WTC11 (cell line): ENCODE results near the gene OR6N1. TPM values are rescaled to one million over a fixed set of nuclear protein-coding genes. Genes with fewer than 3 reads are reported as not detected.

Experiments
- ATAC-seq: fragments of 200-7000 bp; cut with Tn5 transposase; 2 replicates; pipeline ENCODE4 v1.10.0; 2021; ENCODE audit warnings: mild to moderate bottlenecking, moderate library complexity
- CTCF ChIA-PET: fragments of 300-600 bp; sonication (Branson Sonifier 250); formaldehyde crosslinking; loops from one replicate; lab custom pipeline; 2021; ENCODE audit warnings: antibody characterized with exemption; lab: Charles Lee
- POLR2A ChIA-PET: fragments of 350-600 bp; sonication (Branson Sonifier 250); formaldehyde crosslinking; loops from one replicate; lab custom pipeline; 2021; ENCODE audit warnings: antibody characterized with exemption; lab: Charles Lee
- DNase-seq: peaks from one replicate; pipeline ENCODE4 v3.0.0; 2021; ENCODE audit warnings: low spot score
- H3K27ac Mint-ChIP-seq: 2 replicates; pipeline ENCODE4 v1.8.0; 2021; ENCODE audit warnings: mixed read lengths
- H3K27me3 Mint-ChIP-seq: 2 replicates; pipeline ENCODE4 v1.8.0; 2021; ENCODE audit warnings: low read depth, mild to moderate bottlenecking, moderate library complexity, mixed read lengths
- H3K36me3 Mint-ChIP-seq: 2 replicates; pipeline ENCODE4 v1.8.0; 2021; ENCODE audit warnings: mixed read lengths
- H3K4me1 Mint-ChIP-seq: 2 replicates; pipeline ENCODE4 v1.8.0; 2022; ENCODE audit warnings: mixed read lengths
- H3K4me3 Mint-ChIP-seq: 2 replicates; pipeline ENCODE4 v1.8.0; 2021; ENCODE audit warnings: mild to moderate bottlenecking, moderate library complexity, mixed read lengths
- H3K9me3 Mint-ChIP-seq: 2 replicates; pipeline ENCODE4 v1.8.0; 2021; ENCODE audit warnings: mixed read lengths
- ATF1 ChIP-seq: sonication (generic); formaldehyde crosslinking; IDR thresholded peaks from 2 replicates; pipeline ENCODE4 v1.8.1; 2023; ENCODE audit warnings: mild to moderate bottlenecking, moderate library complexity, missing genetic modification reagents
- ATF3 ChIP-seq: sonication (generic); formaldehyde crosslinking; conservative IDR thresholded peaks from 2 replicates; pipeline ENCODE4 v1.8.1; 2022; ENCODE audit warnings: mild to moderate bottlenecking, missing genetic modification reagents
- ATF6 ChIP-seq: sonication (generic); formaldehyde crosslinking; IDR thresholded peaks from 2 replicates; pipeline ENCODE4 v1.8.1; 2023; ENCODE audit warnings: mild to moderate bottlenecking, missing genetic modification reagents
- CTCF ChIP-seq: fragments of 200-600 bp; IDR thresholded peaks from 2 replicates; pipeline ENCODE4 v1.8.0; 2022; ENCODE audit warnings: antibody characterized with exemption
- E2F4 ChIP-seq: sonication (generic); formaldehyde crosslinking; IDR thresholded peaks from 2 replicates; pipeline ENCODE4 v1.8.1; 2022; ENCODE audit warnings: low read depth, mild to moderate bottlenecking, moderate library complexity, missing genetic modification reagents, borderline replicate concordance
- EMX1 ChIP-seq: fragments of 250-450 bp; sonication (Bioruptor Pico); IDR thresholded peaks from 2 replicates; pipeline ENCODE4 v1.8.0; 2021; ENCODE audit warnings: mild to moderate bottlenecking
- ESRRA ChIP-seq: sonication (generic); formaldehyde crosslinking; IDR thresholded peaks from 2 replicates; pipeline ENCODE4 v1.8.1; 2022; ENCODE audit warnings: mild to moderate bottlenecking, missing genetic modification reagents, borderline replicate concordance
- FOXP1 ChIP-seq: sonication (generic); formaldehyde crosslinking; IDR thresholded peaks from 2 replicates; pipeline ENCODE4 v1.8.0; 2022; ENCODE audit warnings: missing genetic modification reagents, mild to moderate bottlenecking, moderate library complexity, borderline replicate concordance
- IRF2 ChIP-seq: sonication (generic); formaldehyde crosslinking; IDR thresholded peaks from 2 replicates; pipeline ENCODE4 v1.8.0; 2022; ENCODE audit warnings: low read depth, missing genetic modification reagents, borderline replicate concordance
- JUN ChIP-seq: sonication (generic); formaldehyde crosslinking; IDR thresholded peaks from 2 replicates; pipeline ENCODE4 v1.8.0; 2023; ENCODE audit warnings: mild to moderate bottlenecking, missing genetic modification reagents
- MYBL2 ChIP-seq: sonication (generic); formaldehyde crosslinking; IDR thresholded peaks from 2 replicates; pipeline ENCODE4 v1.8.1; 2023; ENCODE audit warnings: mild to moderate bottlenecking, moderate library complexity, missing genetic modification reagents
- OVOL2 ChIP-seq: fragments of 250-450 bp; sonication (Bioruptor Pico); IDR thresholded peaks from 2 replicates; pipeline ENCODE4 v1.9.0; 2021; ENCODE audit warnings: mild to moderate bottlenecking, borderline replicate concordance
- PREB ChIP-seq: sonication (generic); formaldehyde crosslinking; IDR thresholded peaks from 2 replicates; pipeline ENCODE4 v1.8.1; 2022; ENCODE audit warnings: mild to moderate bottlenecking, missing genetic modification reagents, moderate library complexity, borderline replicate concordance
- RORB ChIP-seq: fragments of 250-450 bp; sonication (Bioruptor Pico); IDR thresholded peaks from 2 replicates; pipeline ENCODE4 v1.9.0; 2021; ENCODE audit warnings: mild to moderate bottlenecking
- SMAD4 ChIP-seq: sonication (generic); formaldehyde crosslinking; IDR thresholded peaks from 2 replicates; pipeline ENCODE4 v1.8.0; 2022; ENCODE audit warnings: mild to moderate bottlenecking, missing genetic modification reagents
- SOX15 ChIP-seq: fragments of 250-450 bp; sonication (Bioruptor Pico); IDR thresholded peaks from 2 replicates; pipeline ENCODE4 v1.9.0; 2021; ENCODE audit warnings: mild to moderate bottlenecking
- TEAD1 ChIP-seq: sonication (generic); formaldehyde crosslinking; IDR thresholded peaks from 2 replicates; pipeline ENCODE4 v1.8.0; 2022; ENCODE audit warnings: mild to moderate bottlenecking, missing genetic modification reagents
- ZBTB21 ChIP-seq: sonication (generic); formaldehyde crosslinking; IDR thresholded peaks from 2 replicates; pipeline ENCODE4 v1.8.1; 2023; ENCODE audit warnings: mild to moderate bottlenecking, missing genetic modification reagents, borderline replicate concordance
- ZNF121 ChIP-seq: sonication (generic); formaldehyde crosslinking; IDR thresholded peaks from 2 replicates; pipeline ENCODE4 v1.8.0; 2023; ENCODE audit warnings: missing genetic modification reagents
- ZNF138 ChIP-seq: sonication (generic); formaldehyde crosslinking; conservative IDR thresholded peaks from 2 replicates; pipeline ENCODE4 v1.8.1; 2022; ENCODE audit warnings: mild to moderate bottlenecking, moderate library complexity, missing genetic modification reagents
- ZNF317 ChIP-seq: sonication (generic); formaldehyde crosslinking; IDR thresholded peaks from 2 replicates; pipeline ENCODE4 v1.8.1; 2023; ENCODE audit warnings: low read depth, mild to moderate bottlenecking, moderate library complexity, missing genetic modification reagents, borderline replicate concordance
- ZNF416 ChIP-seq: fragments of 250-450 bp; sonication (Bioruptor Pico); IDR thresholded peaks from 2 replicates; pipeline ENCODE4 v1.9.0; 2021; ENCODE audit warnings: mild to moderate bottlenecking, inconsistent platforms
- ZNF423 ChIP-seq: fragments of 250-450 bp; sonication (Bioruptor Pico); IDR thresholded peaks from 2 replicates; pipeline ENCODE4 v2.1.2; 2022; ENCODE audit warnings: mild to moderate bottlenecking, moderate library complexity
- ZNF425 ChIP-seq: fragments of 250-450 bp; sonication (Bioruptor Pico); conservative IDR thresholded peaks from 2 replicates; pipeline ENCODE4 v1.9.0; 2021; ENCODE audit warnings: mild to moderate bottlenecking
- ZNF512 ChIP-seq: sonication (generic); formaldehyde crosslinking; IDR thresholded peaks from 2 replicates; pipeline ENCODE4 v1.8.1; 2022; ENCODE audit warnings: missing genetic modification reagents, borderline replicate concordance
- total RNA-seq: library from RNA; stranded (reverse); gene quantifications from 3 replicates; pipeline ENCODE4 v1.2.3, GENCODE V29; 2021

OR6N1 gene
- total RNA-seq, 1 experiment from 2014 or later: not detected

GRCh38 chr1:158730453-158730852, 41.5 kb downstream of the OR6N1 start (continued):
- TF ChIP-seq E2F4 (CRISPR knock-in tag) (no peak), IRF2 (CRISPR knock-in tag) (no peak)

- H3K4me3 Mint-ChIP-seq: no peak overlapping the region
- H3K36me3 Mint-ChIP-seq: no peaks in the 10 kb centered on the region
- no peaks in the 10 kb centered on the region for H3K9me3 Mint-ChIP-seq
- ChIA-PET POLR2A (no interaction called here), CTCF (no interaction called here)
- ATAC-seq (no peak), DNase-seq (no peak)
- no peaks in the 10 kb centered on the region for H3K27me3 Mint-ChIP-seq
- no peak overlapping the region for H3K27ac Mint-ChIP-seq
- H3K4me1 Mint-ChIP-seq: no peaks in the 10 kb centered on the region
- no peak for TF ChIP-seq ZNF512
- TF ChIP-seq ZNF416 (CRISPR knock-in tag): no peak
- TF ChIP-seq ATF6 (CRISPR knock-in tag): no peak
- no peak for TF ChIP-seq ZBTB21 (CRISPR knock-in tag)
- TF ChIP-seq ZNF423 (CRISPR knock-in tag): no peak
- no peak for TF ChIP-seq ATF1
- no peak for TF ChIP-seq ZNF121 (CRISPR knock-in tag)
- TF ChIP-seq ZNF138 (CRISPR knock-in tag): no peak
- no peak for TF ChIP-seq SOX15 (CRISPR knock-in tag)
- TF ChIP-seq EMX1 (CRISPR knock-in tag): no peak
- TF ChIP-seq FOXP1: no peak
- no peak for TF ChIP-seq JUN (CRISPR knock-in tag)
- no peak for TF ChIP-seq ZNF425 (CRISPR knock-in tag)
- no peak for TF ChIP-seq RORB
These were observed 43.3 kb downstream of the OR6N1 start for GRCh38 chr1:158728510-158729225.

- TF ChIP-seq TEAD1 (CRISPR knock-in tag): no peak
- TF ChIP-seq ESRRA (CRISPR knock-in tag): no peak
- no peak for TF ChIP-seq OVOL2 (CRISPR knock-in tag)
- no peak for TF ChIP-seq CTCF
- no peak for TF ChIP-seq SMAD4 (CRISPR knock-in tag)
- no peak for TF ChIP-seq ZNF317
- TF ChIP-seq MYBL2 (CRISPR knock-in tag): no peak
- TF ChIP-seq ATF3 (CRISPR knock-in tag): no peak
- no peak for TF ChIP-seq PREB (CRISPR knock-in tag)
- TF ChIP-seq, all 79 proteins: peak for 0
- no peaks in the 10 kb centered on the region for H3K4me1 Mint-ChIP-seq
- H3K27ac Mint-ChIP-seq: no peak overlapping the region
- ATAC-seq (no peak), DNase-seq (no peak)
- H3K4me3 Mint-ChIP-seq: no peak overlapping the region
- H3K9me3 Mint-ChIP-seq: no peaks in the 10 kb centered on the region
- no peaks in the 10 kb centered on the region for H3K36me3 Mint-ChIP-seq
- H3K27me3 Mint-ChIP-seq: no peaks in the 10 kb centered on the region
- POLR2A ChIA-PET: no interaction called here
- CTCF ChIA-PET: no interaction called here
These were observed 47.6 kb downstream of the OR6N1 start for GRCh38 chr1:158724442-158724841.
